Measurements from ENCODE around the gene WDR45B.

DNA sequence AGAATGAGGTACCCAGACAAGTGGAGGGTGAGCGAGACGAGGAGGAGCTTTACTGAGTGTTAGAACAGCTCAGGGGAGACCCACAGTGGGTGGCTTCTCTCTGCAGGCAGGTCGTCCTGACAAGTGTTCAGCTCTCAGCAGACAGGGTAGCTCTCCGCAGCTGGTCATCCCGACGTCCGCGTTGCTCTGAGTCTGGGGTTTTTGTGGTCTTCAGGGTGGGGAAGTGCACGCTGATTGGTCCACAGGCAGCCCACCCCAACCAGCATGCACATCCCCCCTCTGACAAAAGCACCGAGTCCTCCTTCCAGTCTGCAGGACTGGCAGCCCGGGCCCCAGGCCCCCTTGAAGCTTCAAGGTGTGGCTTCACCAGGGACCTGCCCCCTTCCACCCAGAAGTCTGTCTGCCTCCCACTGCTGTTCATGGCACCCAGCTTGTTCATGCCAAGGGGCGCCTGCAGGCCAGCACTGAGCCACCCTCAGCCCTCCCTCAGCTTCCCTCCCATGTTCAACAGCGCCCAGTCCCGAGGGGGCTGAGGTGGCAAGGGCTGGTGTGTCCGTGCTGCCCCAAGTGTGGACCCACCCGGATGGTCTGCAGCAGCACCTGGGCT lies 19.9 kb upstream of the WDR45B start:
- no peak for TF ChIP-seq POLR2A (IDR thresholded peaks at IDR 0.05)
- TF ChIP-seq CTCF (IDR thresholded peaks at IDR 0.05 in 8 of 11, conservative IDR thresholded peaks at IDR 0.05 in 3 of 11) = no peak
- TF ChIP-seq POLR2AphosphoS5 (IDR thresholded peaks at IDR 0.05) = no peak

Data from spleen (tissue), 7 donors.